Bronchial epithelial cell (primary cell): ENCODE measurements around the gene OLFML2A. TPM values are rescaled to one million over a fixed set of nuclear protein-coding genes. Genes with fewer than 3 reads are reported as not detected.
"Not testable (repeated sequence)": the region's sequence is repeated elsewhere in the genome, so short reads cannot be mapped to it uniquely, and the experiment has no call there.

ENCODE experiments used
- DNase-seq: peaks from one replicate; pipeline ENCODE4 v3.0.0-alpha.2; 2010; ENCODE audit warnings: low read depth
- FAIRE-seq: peaks from 2 replicates; lab custom pipeline; 2011; peaks lifted over from hg19 to GRCh38; lab: Jason Lieb, UNC
- H3K27me3 ChIP-seq: 2 replicates; pipeline ENCODE4 v1.5.1; 2011; ENCODE audit warnings: low read length; ENCODE audit not compliant: control insufficient read depth, insufficient read depth
- H3K36me3 ChIP-seq: 2 replicates; pipeline ENCODE4 v1.5.1; 2011; ENCODE audit warnings: low read length; ENCODE audit not compliant: control insufficient read depth, insufficient read depth
- H3K4me3 ChIP-seq: 2 replicates; pipeline ENCODE4 v1.5.1; 2011; ENCODE audit warnings: mild to moderate bottlenecking, low read depth, low read length, control low read depth
- CTCF ChIP-seq: IDR thresholded peaks from 2 replicates; pipeline ENCODE4 v1.5.1; 2011; ENCODE audit warnings: mild to moderate bottlenecking, moderate library complexity, low read length, control low read depth, inconsistent platforms; ENCODE audit not compliant: insufficient read depth, severe bottlenecking
- total RNA-seq: library from RNA; depleted of rRNA; stranded (reverse); fragments of >200 nt; gene quantifications from 2 replicates; pipeline ENCODE4 v1.2.1, GENCODE V29; 2014

The OLFML2A gene
- total RNA-seq, 1 donor from 2014 or later: 4.5 TPM

- peak; percentile 34 for TF ChIP-seq CTCF
- Histone ChIP-seq H3K36me3 (no peaks in the 10 kb centered on the region), H3K4me3 (peak within 1 kb of the TSS; percentile 95), H3K27me3 (no peaks in the 10 kb centered on the region)
- DNase-seq (peak; percentile 91), FAIRE-seq (no peak)
Measured at GRCh38 chr9:124771021-124771866, 5.7 kb upstream of the OLFML2A start, which contains the start of gene NR6A1. TSS of gene NR6A1 (minus strand) at chr9:124771311.

- FAIRE-seq: no peak
- Histone ChIP-seq H3K36me3 (no peaks in the 10 kb centered on the region), H3K27me3 (no peaks in the 10 kb centered on the region), H3K4me3 (peak overlapping the region; percentile 95)
- peak; percentile 91 for TF ChIP-seq CTCF
- peak; percentile 53 for DNase-seq
Measured at GRCh38 chr9:124771867-124772679, 4.9 kb upstream of the OLFML2A start.

GRCh38 chr9:124772877-124773276 lies 4.1 kb upstream of the OLFML2A start:
- not testable (repeated sequence) for H3K36me3 ChIP-seq, FAIRE-seq, H3K27me3 ChIP-seq, H3K4me3 ChIP-seq, DNase-seq

- H3K4me3 ChIP-seq: no peak overlapping the region
- no peaks in the 10 kb centered on the region for H3K27me3 ChIP-seq
- FAIRE-seq: no peak
- no peak for DNase-seq
- H3K36me3 ChIP-seq: no peaks in the 10 kb centered on the region
- no peak for TF ChIP-seq CTCF
Measured at GRCh38 chr9:124773473-124774128, 3.3 kb upstream of the OLFML2A start.

- Histone ChIP-seq H3K27me3 (no peaks in the 10 kb centered on the region), H3K4me3 (no peak overlapping the region), H3K36me3 (no peaks in the 10 kb centered on the region)
- peak; percentile 59 for DNase-seq
- peak; percentile 90 for TF ChIP-seq CTCF
- no peak for FAIRE-seq
Measured at GRCh38 chr9:124774129-124774978, 2.6 kb upstream of the OLFML2A start.
